Measurements from ENCODE around the gene CARD8.

- TF ChIP-seq POLR2A (IDR thresholded peaks at IDR 0.05) (no peak), CTCF (IDR thresholded peaks at IDR 0.05 in 8 of 11, conservative IDR thresholded peaks at IDR 0.05 in 3 of 11) (no peak), POLR2AphosphoS5 (IDR thresholded peaks at IDR 0.05) (peak in 1 of 3 donors; percentile 8)
Measured at GRCh38 chr19:48186541-48186991, 69.1 kb downstream of the CARD8 start.

Data from spleen (tissue), 7 donors.